Measurements from ENCODE around the gene GALNT14.

- TF ChIP-seq GATA2 (IDR thresholded peaks at IDR 0.05; ENCODE audit: low read depth, low read length) = no peak
- no peak for TF ChIP-seq GATA3 (IDR thresholded peaks at IDR 0.05; ENCODE audit: low read depth, low read length)
These were observed 10.3 kb upstream of the GALNT14 start for GRCh38 chr2:31148514-31148913.
